ENCODE measurements around the gene DDIT4.

Gene DDIT4

GRCh38 chr10:72311667-72312066, 37.9 kb downstream of the DDIT4 start:
- no peak overlapping the region for H3K4me3 ChIP-seq (ENCODE audit: low read depth, low read length)
- DNase-seq (ENCODE audit: low read depth) = peak; percentile 16
- TF ChIP-seq MYC (IDR thresholded peaks at IDR 0.05; ENCODE audit: low read depth, low read length) (no peak), MAX (IDR thresholded peaks at IDR 0.05; ENCODE audit: low read depth, low read length) (no peak), POLR2A (IDR thresholded peaks at IDR 0.05; ENCODE audit: extremely low read depth, insufficient read length) (no peak), CTCF (IDR thresholded peaks at IDR 0.05; ENCODE audit: low read depth, low read length) (no peak)

- no peak for DNase-seq (ENCODE audit: low read depth)
- TF ChIP-seq MAX (IDR thresholded peaks at IDR 0.05; ENCODE audit: low read depth, low read length) = no peak
- no peak for TF ChIP-seq MYC (IDR thresholded peaks at IDR 0.05; ENCODE audit: low read depth, low read length)
- no peak for TF ChIP-seq CTCF (IDR thresholded peaks at IDR 0.05; ENCODE audit: low read depth, low read length)
- TF ChIP-seq POLR2A (IDR thresholded peaks at IDR 0.05; ENCODE audit: extremely low read depth, insufficient read length) = no peak
- no peak overlapping the region for H3K4me3 ChIP-seq (ENCODE audit: low read depth, low read length)
Observed at GRCh38 chr10:72312865-72313391, 39.2 kb downstream of the DDIT4 start.

- no peak for DNase-seq (ENCODE audit: low read depth)
- H3K4me3 ChIP-seq (ENCODE audit: low read depth, low read length) = no peak overlapping the region
- no peak for TF ChIP-seq CTCF (IDR thresholded peaks at IDR 0.05; ENCODE audit: low read depth, low read length)
- TF ChIP-seq MYC (IDR thresholded peaks at IDR 0.05; ENCODE audit: low read depth, low read length) = no peak
- TF ChIP-seq POLR2A (IDR thresholded peaks at IDR 0.05; ENCODE audit: extremely low read depth, insufficient read length) = no peak
- TF ChIP-seq MAX (IDR thresholded peaks at IDR 0.05; ENCODE audit: low read depth, low read length) = no peak
Observed at GRCh38 chr10:72314263-72314662, 40.5 kb downstream of the DDIT4 start.

- H3K4me3 ChIP-seq (ENCODE audit: low read depth, low read length) = no peak overlapping the region
- TF ChIP-seq CTCF (IDR thresholded peaks at IDR 0.05; ENCODE audit: low read depth, low read length) = no peak
- TF ChIP-seq POLR2A (IDR thresholded peaks at IDR 0.05; ENCODE audit: extremely low read depth, insufficient read length) = no peak
- TF ChIP-seq MYC (IDR thresholded peaks at IDR 0.05; ENCODE audit: low read depth, low read length) = no peak
- TF ChIP-seq MAX (IDR thresholded peaks at IDR 0.05; ENCODE audit: low read depth, low read length) = no peak
- no peak for DNase-seq (ENCODE audit: low read depth)
Observed at GRCh38 chr10:72315054-72315453, 41.3 kb downstream of the DDIT4 start.

GRCh38 chr10:72315611-72316385, 42.1 kb downstream of the DDIT4 start:
- TF ChIP-seq CTCF (IDR thresholded peaks at IDR 0.05; ENCODE audit: low read depth, low read length) = no peak
- TF ChIP-seq POLR2A (IDR thresholded peaks at IDR 0.05; ENCODE audit: extremely low read depth, insufficient read length) = no peak
- no peak for TF ChIP-seq MAX (IDR thresholded peaks at IDR 0.05; ENCODE audit: low read depth, low read length)
- DNase-seq (ENCODE audit: low read depth) = peak; percentile 49

More at GRCh38 chr10:72315611-72316385, 42.1 kb downstream of the DDIT4 start:
- H3K4me3 ChIP-seq (ENCODE audit: low read depth, low read length) = no peak overlapping the region

Measured in NB4 (cell line).